Body of pancreas (tissue), 4 donors: ENCODE measurements around the gene COL5A1. TPM values are rescaled to one million over a fixed set of nuclear protein-coding genes. Genes with fewer than 3 reads are reported as not detected.

Experiments used
- ATAC-seq: fragments of 150-250 bp; one replicate; pipeline ENCODE4 v1.9.1; 2016
- DNase-seq, 4 donors: peaks; one replicate each; pipeline ENCODE4 v3.0.0-alpha.2; 2019
- H3K27ac ChIP-seq, 4 donors: fragments of 200-600 bp; sonication (generic); 1 replicate in 3 of 4; 2 replicates in 1 of 4; pipeline versions ENCODE4 v1.5.1 to v1.6.1; 2016 to 2019; ENCODE audit warnings: mild to moderate bottlenecking in 1 of 4, mixed read lengths in 1 of 4, moderate library complexity in 1 of 4
- H3K27me3 ChIP-seq, 2 donors: fragments of 200-600 bp; sonication (generic); one replicate each; pipeline ENCODE4 v1.6.0; 2016; ENCODE audit warnings: mild to moderate bottlenecking in 1 of 2
- H3K36me3 ChIP-seq, 2 donors: fragments of 200-600 bp; sonication (generic); replicated peaks in 1 of 2; 2 replicates each; pipeline ENCODE4 v1.5.1; 2016; ENCODE audit warnings: low read depth in 2 of 2; ENCODE audit not compliant: insufficient read depth in 1 of 2
- H3K4me1 ChIP-seq: fragments of 200-600 bp; sonication (generic); one replicate; pipeline ENCODE4 v1.6.0; 2016
- H3K4me3 ChIP-seq, 2 donors: fragments of 200-600 bp; sonication (generic); 1 replicate in 1 of 2; 2 replicates in 1 of 2; pipeline ENCODE4 v1.5.1; 2016 to 2019
- H3K9me3 ChIP-seq, 3 donors: fragments of 200-600 bp; sonication (generic); 1 replicate in 2 of 3; 2 replicates in 1 of 3; pipeline ENCODE4 v1.5.1; 2016
- POLR2A ChIP-seq, 3 donors: fragments of 450-650 bp; IDR thresholded peaks; one replicate each; pipeline ENCODE4 v1.6.1; 2016; ENCODE audit warnings: antibody characterized with exemption in 3 of 3, mild to moderate bottlenecking in 2 of 3
- WGBS, 2 donors: methylation state at CpG; one replicate each; pipeline ENCODE4 v1.1.5; 2017; 5-methylcytosine and 5-hydroxymethylcytosine counted together
- intact Hi-C: fragments of 100-400 bp; cut with DNase I; formaldehyde crosslinking; loops from one replicate; pipeline ENCODE4 v1.15.1; 2023
- total RNA-seq, 2 donors: library from RNA; depleted of rRNA; stranded (reverse); fragments of >200 nt; gene quantifications; one replicate each; pipeline ENCODE4 v1.1.0, GENCODE V29; 2016
- TF ChIP-seq, protein P1 (sequence below), 7 experiments: fragments of 450-650 bp in 4 of 7; fragments of 200-600 bp in 3 of 7; sonication (generic) in 3 of 7; IDR thresholded peaks; one replicate each; pipeline ENCODE4 v1.5.1; 2016 to 2019; ENCODE audit warnings: antibody characterized with exemption in 7 of 7

Gene COL5A1
- total RNA-seq, 2 donors from 2014 or later: 7.0 to 14.5 TPM

DNA sequence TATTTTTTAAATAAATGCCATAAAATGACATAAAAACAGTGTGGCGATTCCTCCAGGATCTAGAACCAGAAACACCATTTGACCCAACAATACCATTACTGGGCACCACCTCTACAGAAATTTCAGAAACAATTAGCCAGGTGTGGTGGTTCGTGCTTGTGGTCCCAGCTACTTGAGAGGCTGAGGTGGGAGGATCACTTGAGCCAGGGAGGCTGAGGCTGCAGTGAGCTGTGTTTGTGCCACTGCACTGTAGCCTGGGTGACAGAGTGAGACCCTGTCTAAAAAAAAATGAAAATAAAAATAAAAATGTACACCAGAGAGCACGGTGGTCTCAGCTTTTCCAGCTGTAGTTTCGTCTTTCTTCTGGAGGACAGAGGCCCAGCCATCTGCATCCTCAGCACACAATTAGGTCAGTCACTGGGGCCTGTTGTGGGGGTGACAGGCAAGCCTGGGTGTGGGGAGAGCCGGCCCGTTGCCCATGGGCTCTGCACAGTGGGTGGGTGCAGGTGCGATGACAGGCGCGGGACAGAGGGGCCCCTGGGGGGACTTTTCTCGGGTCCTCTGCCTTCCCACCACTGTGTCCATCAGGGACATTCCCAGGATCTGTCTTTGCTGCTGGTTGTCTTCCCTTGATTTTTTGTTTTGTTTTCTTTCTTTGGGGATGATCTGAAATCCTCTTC, 9.8 kb downstream of the COL5A1 start:
- peaks cover 0 to 5% of the 10 kb centered on the region in 2 donors for H3K27me3 ChIP-seq
- no peak for ATAC-seq
- H3K27ac ChIP-seq: no peak overlapping the region
- no peak for DNase-seq
- H3K9me3 ChIP-seq: no peaks in the 10 kb centered on the region
- H3K4me1 ChIP-seq: no peaks in the 10 kb centered on the region
- no peak overlapping the region for H3K4me3 ChIP-seq
- TF ChIP-seq POLR2A (IDR thresholded peaks at IDR 0.05): no peak
- TF ChIP-seq, protein P1, sequence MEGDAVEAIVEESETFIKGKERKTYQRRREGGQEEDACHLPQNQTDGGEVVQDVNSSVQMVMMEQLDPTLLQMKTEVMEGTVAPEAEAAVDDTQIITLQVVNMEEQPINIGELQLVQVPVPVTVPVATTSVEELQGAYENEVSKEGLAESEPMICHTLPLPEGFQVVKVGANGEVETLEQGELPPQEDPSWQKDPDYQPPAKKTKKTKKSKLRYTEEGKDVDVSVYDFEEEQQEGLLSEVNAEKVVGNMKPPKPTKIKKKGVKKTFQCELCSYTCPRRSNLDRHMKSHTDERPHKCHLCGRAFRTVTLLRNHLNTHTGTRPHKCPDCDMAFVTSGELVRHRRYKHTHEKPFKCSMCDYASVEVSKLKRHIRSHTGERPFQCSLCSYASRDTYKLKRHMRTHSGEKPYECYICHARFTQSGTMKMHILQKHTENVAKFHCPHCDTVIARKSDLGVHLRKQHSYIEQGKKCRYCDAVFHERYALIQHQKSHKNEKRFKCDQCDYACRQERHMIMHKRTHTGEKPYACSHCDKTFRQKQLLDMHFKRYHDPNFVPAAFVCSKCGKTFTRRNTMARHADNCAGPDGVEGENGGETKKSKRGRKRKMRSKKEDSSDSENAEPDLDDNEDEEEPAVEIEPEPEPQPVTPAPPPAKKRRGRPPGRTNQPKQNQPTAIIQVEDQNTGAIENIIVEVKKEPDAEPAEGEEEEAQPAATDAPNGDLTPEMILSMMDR (IDR thresholded peaks at IDR 0.05): no peak
- WGBS, 2 donors: 62 to 68% methylated on average over 10 of the region's 10 CpGs
- intact Hi-C loops: no loop called here
- H3K36me3 ChIP-seq: no peaks in the 10 kb centered on the region

DNA sequence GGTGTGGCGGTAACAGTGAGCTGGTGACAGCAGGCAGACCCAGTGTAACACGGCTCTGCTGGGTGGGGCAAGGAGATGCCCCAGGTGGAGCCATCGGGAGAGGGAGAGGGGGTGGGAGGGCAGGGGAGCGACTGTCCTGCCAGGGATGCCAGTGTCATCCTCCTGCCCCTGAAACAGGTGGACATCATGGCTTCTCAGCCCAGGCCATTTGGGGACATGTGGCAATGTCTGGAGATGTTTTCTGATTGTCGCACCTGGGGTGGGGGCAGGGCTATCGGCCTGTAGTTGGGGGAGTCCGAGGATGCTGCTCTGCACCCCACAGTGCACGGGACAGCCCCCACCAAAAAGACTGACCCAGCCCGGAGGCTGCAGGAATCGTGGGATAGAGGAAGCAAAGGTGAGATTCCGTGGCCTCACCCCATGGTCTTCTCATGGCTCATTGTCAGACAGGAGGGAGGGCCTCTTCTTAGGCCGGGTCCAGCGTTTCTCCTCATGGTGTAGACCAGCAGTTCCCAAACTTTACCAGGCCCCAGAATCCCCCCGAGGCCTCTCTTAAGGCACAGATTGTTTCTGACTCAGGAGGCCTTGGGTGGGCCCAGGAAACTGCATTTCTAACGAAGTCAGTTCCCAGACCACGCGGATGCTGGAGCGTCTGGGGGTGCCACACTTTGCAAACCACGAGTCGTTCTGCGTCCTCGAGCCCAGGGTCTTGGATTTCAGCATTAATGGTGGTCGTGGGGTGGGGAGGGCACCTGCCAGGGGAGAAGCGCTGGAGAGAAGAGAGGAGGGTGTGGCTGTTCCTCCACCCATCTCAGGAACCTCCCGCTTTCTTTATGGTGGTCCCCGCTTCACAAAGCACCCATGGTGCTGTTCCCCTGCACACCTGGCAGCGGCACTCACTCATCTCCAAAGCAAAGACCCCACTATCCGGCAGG, 11.0 kb downstream of the COL5A1 start:
- intact Hi-C loops: no loop called here
- TF ChIP-seq, protein P1 (IDR thresholded peaks at IDR 0.05): no peak
- no peak for TF ChIP-seq POLR2A (IDR thresholded peaks at IDR 0.05)
- Histone ChIP-seq H3K36me3 (no peaks in the 10 kb centered on the region), H3K4me1 (no peaks in the 10 kb centered on the region), H3K27me3 (peaks cover 0 to 2% of the 10 kb centered on the region in 2 donors), H3K9me3 (no peaks in the 10 kb centered on the region), H3K4me3 (no peak overlapping the region), H3K27ac (no peak overlapping the region)
- ATAC-seq (no peak), DNase-seq (no peak)
- 61% methylated on average over 19 to 27 of the region's 28 CpGs for WGBS, 2 donors

DNA sequence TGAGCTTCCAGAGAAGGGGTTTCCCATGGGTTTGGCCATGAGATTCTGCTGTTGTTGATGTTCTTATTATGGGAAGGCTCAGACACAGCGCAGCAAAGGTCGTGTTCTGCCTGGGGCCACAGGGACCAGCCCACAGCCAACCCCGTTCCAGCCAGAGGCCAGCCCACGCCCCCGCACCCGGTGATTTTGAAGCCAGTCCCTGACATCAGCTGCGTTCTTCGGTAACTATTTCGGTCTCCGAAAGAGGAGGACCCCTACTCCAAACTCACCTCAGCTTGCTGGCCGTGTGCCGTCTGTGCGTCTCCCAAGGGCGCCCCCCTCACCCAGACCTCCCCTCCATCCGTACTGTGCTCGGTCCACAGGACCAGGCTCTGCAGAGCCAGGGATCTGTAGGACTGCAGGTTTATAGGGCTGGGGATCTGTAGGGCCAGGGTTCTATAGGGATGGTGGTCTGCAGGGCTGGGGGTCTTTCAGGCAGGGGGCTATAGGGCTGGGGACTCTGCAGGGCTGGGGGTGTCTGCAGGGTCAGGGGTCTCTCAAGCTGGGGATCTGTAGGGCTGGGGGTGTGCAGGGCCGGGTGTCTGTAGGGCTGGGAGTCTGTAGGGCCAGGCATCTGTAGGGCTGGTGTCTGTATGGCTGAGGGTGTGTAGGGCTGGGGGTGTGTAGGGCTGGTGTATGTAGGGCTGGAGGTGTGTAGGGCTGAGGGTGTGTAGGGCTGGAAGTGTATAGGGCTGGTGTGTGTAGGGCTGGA, 11.8 kb downstream of the COL5A1 start:
- Histone ChIP-seq H3K36me3 (no peaks in the 10 kb centered on the region), H3K4me3 (no peak overlapping the region), H3K27me3 (peaks cover 0 to 1% of the 10 kb centered on the region in 2 donors), H3K9me3 (no peaks in the 10 kb centered on the region), H3K27ac (no peak overlapping the region), H3K4me1 (no peaks in the 10 kb centered on the region)
- DNase-seq (no peak), ATAC-seq (no peak)
- TF ChIP-seq, protein P1 (IDR thresholded peaks at IDR 0.05): no peak
- TF ChIP-seq POLR2A (IDR thresholded peaks at IDR 0.05): no peak
- intact Hi-C loops: no loop called here
- 57 to 78% methylated on average over 3 to 17 of the region's 17 CpGs for WGBS, 2 donors

DNA sequence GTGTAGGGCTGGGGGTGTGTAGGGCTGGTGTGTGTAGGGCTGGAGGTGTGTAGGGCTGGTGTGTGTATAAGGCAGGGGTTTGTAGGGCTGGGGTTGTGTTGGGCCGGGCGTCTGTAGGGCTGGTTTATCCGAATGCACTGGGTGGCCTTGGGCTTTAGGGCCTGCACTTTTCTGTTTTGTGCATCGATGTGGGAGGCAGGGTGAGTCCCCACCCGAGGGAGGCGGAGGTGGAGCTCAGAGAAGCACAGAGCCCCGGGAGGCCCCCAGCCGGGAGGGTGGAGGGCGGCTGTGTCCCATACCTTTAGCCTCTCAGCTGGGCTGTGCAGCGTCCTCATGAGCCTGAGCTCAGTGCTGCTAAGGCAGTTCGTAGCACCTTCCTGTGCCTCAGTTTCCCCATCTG, 13.5 kb downstream of the COL5A1 start:
- no peak for DNase-seq
- intact Hi-C loops: no loop called here
- WGBS, 2 donors: 53 to 77% methylated on average over 4 to 11 of the region's 11 CpGs
- Histone ChIP-seq H3K4me1 (no peaks in the 10 kb centered on the region), H3K27ac (no peak overlapping the region), H3K9me3 (no peaks in the 10 kb centered on the region), H3K4me3 (no peak overlapping the region), H3K36me3 (no peaks in the 10 kb centered on the region), H3K27me3 (peaks cover 0 to 4% of the 10 kb centered on the region in 2 donors)
- no peak for TF ChIP-seq POLR2A (IDR thresholded peaks at IDR 0.05)
- TF ChIP-seq, protein P1 (IDR thresholded peaks at IDR 0.05): no peak
- ATAC-seq: no peak
